ENCODE data around the gene KCNK4. TPM values are rescaled to one million over a fixed set of nuclear protein-coding genes. Genes with fewer than 3 reads are reported as not detected.

KCNK4 gene
- total RNA-seq, 1 donor from 2014 or later, result 0.52 TPM

DNA sequence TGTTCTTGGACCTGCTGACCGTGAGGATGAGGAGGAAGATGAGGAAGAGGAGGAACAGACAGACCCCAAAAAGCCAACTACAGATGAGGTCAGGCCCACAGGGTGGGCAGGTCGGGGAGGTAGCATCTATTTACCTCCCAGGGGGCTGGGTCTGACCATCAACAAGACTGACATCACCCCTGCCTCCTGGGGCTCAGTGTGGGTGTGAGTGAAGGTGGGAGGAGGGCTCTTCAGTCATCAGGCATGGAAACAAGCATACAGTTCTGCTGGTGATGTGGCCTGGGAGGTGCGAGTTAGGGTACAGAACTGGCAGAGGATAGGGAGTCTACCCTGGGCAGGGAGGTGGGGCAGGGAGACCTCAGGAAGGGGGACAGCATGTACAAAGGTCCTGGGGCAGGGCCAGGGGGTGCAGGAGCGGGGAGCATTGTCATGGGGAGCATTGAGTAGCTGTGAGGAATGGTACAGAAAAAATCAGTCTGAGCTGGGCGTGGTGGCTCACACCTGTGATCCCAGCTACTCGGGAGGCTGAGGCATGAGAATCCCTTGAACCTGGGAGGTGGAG lies 30.9 kb upstream of the KCNK4 start:
- H3K27ac Mint-ChIP-seq (ENCODE audit: unreplicated experiment), result no peak overlapping the region
- Histone ChIP-seq H4K20me1 (ENCODE audit: insufficient read depth, low read length) (peaks cover 27% of the 10 kb centered on the region), H2AFZ (ENCODE audit: low read depth, low read length) (no peak overlapping the region), H3K4me3 (ENCODE audit: insufficient read depth, low read depth, low read length) (no peak overlapping the region), H3K4me1 (ENCODE audit: insufficient read depth, low read length) (peaks cover 14% of the 10 kb centered on the region), H3K9me3 (ENCODE audit: insufficient read depth, low read depth, low read length) (no peaks in the 10 kb centered on the region), H3K79me2 (ENCODE audit: insufficient read depth, low read length) (no peaks in the 10 kb centered on the region), H3K27ac (ENCODE audit: low read depth, low read length) (no peak overlapping the region), H3K4me2 (ENCODE audit: low read length) (no peak overlapping the region), H3K9ac (ENCODE audit: low read length) (no peak overlapping the region), H3K36me3 (ENCODE audit: insufficient read depth, low read length) (peaks cover 21% of the 10 kb centered on the region), H3K27me3 (ENCODE audit: insufficient read depth, low read length) (no peaks in the 10 kb centered on the region)
- H3K9me3 Mint-ChIP-seq (ENCODE audit: unreplicated experiment), result peaks cover 2% of the 10 kb centered on the region
- TF ChIP-seq EZH2 (IDR thresholded peaks at IDR 0.05; ENCODE audit: insufficient read depth, low read length), result no peak
- TF ChIP-seq, protein P1, sequence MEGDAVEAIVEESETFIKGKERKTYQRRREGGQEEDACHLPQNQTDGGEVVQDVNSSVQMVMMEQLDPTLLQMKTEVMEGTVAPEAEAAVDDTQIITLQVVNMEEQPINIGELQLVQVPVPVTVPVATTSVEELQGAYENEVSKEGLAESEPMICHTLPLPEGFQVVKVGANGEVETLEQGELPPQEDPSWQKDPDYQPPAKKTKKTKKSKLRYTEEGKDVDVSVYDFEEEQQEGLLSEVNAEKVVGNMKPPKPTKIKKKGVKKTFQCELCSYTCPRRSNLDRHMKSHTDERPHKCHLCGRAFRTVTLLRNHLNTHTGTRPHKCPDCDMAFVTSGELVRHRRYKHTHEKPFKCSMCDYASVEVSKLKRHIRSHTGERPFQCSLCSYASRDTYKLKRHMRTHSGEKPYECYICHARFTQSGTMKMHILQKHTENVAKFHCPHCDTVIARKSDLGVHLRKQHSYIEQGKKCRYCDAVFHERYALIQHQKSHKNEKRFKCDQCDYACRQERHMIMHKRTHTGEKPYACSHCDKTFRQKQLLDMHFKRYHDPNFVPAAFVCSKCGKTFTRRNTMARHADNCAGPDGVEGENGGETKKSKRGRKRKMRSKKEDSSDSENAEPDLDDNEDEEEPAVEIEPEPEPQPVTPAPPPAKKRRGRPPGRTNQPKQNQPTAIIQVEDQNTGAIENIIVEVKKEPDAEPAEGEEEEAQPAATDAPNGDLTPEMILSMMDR (IDR thresholded peaks at IDR 0.05; ENCODE audit: insufficient read depth, low read depth, low read length), result no peak
- H3K4me3 Mint-ChIP-seq (ENCODE audit: unreplicated experiment), result no peak overlapping the region
- FAIRE-seq (no peak), DNase-seq (ENCODE audit: low read depth) (no peak)
- H3K4me1 Mint-ChIP-seq (ENCODE audit: low read depth, unreplicated experiment), result peaks cover 11% of the 10 kb centered on the region
- no peaks in the 10 kb centered on the region for H3K27me3 Mint-ChIP-seq (ENCODE audit: low read depth, unreplicated experiment)
- peaks cover 29% of the 10 kb centered on the region for H3K36me3 Mint-ChIP-seq (ENCODE audit: low read depth, unreplicated experiment)

DNA sequence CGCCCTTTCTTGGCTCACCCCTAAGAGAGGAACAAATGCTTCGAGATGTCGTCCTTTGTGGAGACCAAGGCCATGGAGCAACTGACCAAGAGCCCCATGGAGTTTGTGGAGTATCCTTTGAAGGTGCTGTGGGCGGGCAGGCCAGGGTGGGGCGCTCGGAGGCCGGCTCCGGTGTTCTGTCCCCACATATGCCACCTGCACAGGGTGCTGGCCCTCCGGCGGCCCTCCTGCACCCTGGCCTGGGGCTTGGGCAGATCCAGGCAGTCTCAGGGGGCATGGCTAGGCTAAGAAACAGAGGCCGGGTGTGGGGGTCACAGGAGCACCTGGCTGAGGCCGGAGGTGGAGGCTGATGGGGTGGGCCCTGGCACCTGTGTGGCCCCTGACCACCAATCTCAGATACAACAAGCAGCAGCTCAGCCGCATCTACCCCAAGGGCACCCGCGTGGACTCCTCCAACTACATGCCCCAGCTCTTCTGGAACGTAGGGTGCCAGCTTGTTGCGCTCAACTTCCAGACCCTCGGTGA lies 29.5 kb upstream of the KCNK4 start:
- Histone ChIP-seq H3K36me3 (ENCODE audit: insufficient read depth, low read length) (peaks cover 23% of the 10 kb centered on the region), H2AFZ (ENCODE audit: low read depth, low read length) (no peak overlapping the region), H3K4me3 (ENCODE audit: insufficient read depth, low read depth, low read length) (no peak overlapping the region), H3K79me2 (ENCODE audit: insufficient read depth, low read length) (no peaks in the 10 kb centered on the region), H4K20me1 (ENCODE audit: insufficient read depth, low read length) (peaks cover 34% of the 10 kb centered on the region), H3K4me1 (ENCODE audit: insufficient read depth, low read length) (peaks cover 19% of the 10 kb centered on the region), H3K27me3 (ENCODE audit: insufficient read depth, low read length) (no peaks in the 10 kb centered on the region), H3K9me3 (ENCODE audit: insufficient read depth, low read depth, low read length) (no peaks in the 10 kb centered on the region), H3K4me2 (ENCODE audit: low read length) (no peak overlapping the region), H3K9ac (ENCODE audit: low read length) (no peak overlapping the region), H3K27ac (ENCODE audit: low read depth, low read length) (no peak overlapping the region)
- Mint-ChIP-seq H3K36me3 (ENCODE audit: low read depth, unreplicated experiment) (peaks cover 28% of the 10 kb centered on the region), H3K27ac (ENCODE audit: unreplicated experiment) (no peak overlapping the region), H3K9me3 (ENCODE audit: unreplicated experiment) (peaks cover 2% of the 10 kb centered on the region), H3K27me3 (ENCODE audit: low read depth, unreplicated experiment) (no peaks in the 10 kb centered on the region), H3K4me3 (ENCODE audit: unreplicated experiment) (no peak overlapping the region), H3K4me1 (ENCODE audit: low read depth, unreplicated experiment) (peaks cover 11% of the 10 kb centered on the region)
- no peak for FAIRE-seq
- TF ChIP-seq, protein P1 (IDR thresholded peaks at IDR 0.05; ENCODE audit: insufficient read depth, low read depth, low read length), result no peak
- no peak for TF ChIP-seq EZH2 (IDR thresholded peaks at IDR 0.05; ENCODE audit: insufficient read depth, low read length)
- DNase-seq (ENCODE audit: low read depth), result no peak

Data from astrocyte (in vitro differentiated cells and primary cell).